Upper lobe of left lung (tissue), 4 donors: ENCODE data around the gene RHOH.

Source experiments
- EP300 ChIP-seq, 4 donors: sonication (generic); formaldehyde crosslinking; IDR thresholded peaks; one replicate each; pipeline ENCODE4 v1.5.1; 2017; ENCODE audit warnings: antibody characterized with exemption in 4 of 4, control low read depth in 2 of 4
- POLR2A ChIP-seq, 4 donors: fragments of 450-650 bp; IDR thresholded peaks; one replicate each; pipeline ENCODE4 v1.5.1; 2016 to 2017; ENCODE audit warnings: antibody characterized with exemption in 4 of 4, mild to moderate bottlenecking in 2 of 4
- POLR2AphosphoS5 ChIP-seq, 2 donors: sonication (generic); formaldehyde crosslinking; IDR thresholded peaks; one replicate each; pipeline ENCODE4 v1.5.1; 2017; ENCODE audit warnings: antibody characterized with exemption in 2 of 2
- TF ChIP-seq, protein P1 (sequence below), 6 experiments: fragments of 450-650 bp in 4 of 6; fragments of 200-600 bp in 2 of 6; sonication (generic) in 2 of 6; IDR thresholded peaks; one replicate each; pipeline ENCODE4 v1.5.1; 2016 to 2019; ENCODE audit warnings: antibody characterized with exemption in 6 of 6

DNA sequence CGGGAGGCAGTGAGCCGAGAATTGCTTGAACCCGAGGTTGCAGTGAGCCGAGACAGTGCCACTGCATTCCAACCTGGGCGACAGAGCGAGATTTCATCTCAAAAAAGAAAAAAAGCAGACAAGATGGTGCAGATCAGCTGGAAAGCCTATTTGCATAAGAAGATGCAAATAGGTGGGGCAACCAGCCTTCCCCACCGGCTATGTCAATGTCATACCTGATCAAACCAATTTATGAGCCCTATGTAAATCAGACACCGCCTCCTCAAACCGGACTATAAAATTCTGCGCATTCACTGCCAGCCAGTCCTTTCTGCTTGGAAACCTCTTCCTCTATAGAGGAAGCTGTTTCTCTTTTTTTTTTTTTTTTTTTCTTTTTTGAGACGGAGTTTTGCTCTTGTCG is 73.8 kb downstream of the RHOH start:
- TF ChIP-seq, protein P1, sequence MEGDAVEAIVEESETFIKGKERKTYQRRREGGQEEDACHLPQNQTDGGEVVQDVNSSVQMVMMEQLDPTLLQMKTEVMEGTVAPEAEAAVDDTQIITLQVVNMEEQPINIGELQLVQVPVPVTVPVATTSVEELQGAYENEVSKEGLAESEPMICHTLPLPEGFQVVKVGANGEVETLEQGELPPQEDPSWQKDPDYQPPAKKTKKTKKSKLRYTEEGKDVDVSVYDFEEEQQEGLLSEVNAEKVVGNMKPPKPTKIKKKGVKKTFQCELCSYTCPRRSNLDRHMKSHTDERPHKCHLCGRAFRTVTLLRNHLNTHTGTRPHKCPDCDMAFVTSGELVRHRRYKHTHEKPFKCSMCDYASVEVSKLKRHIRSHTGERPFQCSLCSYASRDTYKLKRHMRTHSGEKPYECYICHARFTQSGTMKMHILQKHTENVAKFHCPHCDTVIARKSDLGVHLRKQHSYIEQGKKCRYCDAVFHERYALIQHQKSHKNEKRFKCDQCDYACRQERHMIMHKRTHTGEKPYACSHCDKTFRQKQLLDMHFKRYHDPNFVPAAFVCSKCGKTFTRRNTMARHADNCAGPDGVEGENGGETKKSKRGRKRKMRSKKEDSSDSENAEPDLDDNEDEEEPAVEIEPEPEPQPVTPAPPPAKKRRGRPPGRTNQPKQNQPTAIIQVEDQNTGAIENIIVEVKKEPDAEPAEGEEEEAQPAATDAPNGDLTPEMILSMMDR (IDR thresholded peaks at IDR 0.05) = no peak
- TF ChIP-seq POLR2AphosphoS5 (IDR thresholded peaks at IDR 0.05) (no peak), POLR2A (IDR thresholded peaks at IDR 0.05) (no peak), EP300 (IDR thresholded peaks at IDR 0.05) (no peak)
